IPS DF 19.7 (cell line): ENCODE results near the gene OGFR.

ENCODE experiments used
- DNase-seq: peaks from one replicate; pipeline ENCODE4 v3.0.0-alpha.2; 2013; ENCODE audit warnings: low read depth, low spot score

Gene OGFR

GRCh38 chr20:62799873-62800272 is 4.8 kb upstream of the OGFR start:
- DNase-seq = no peak

GRCh38 chr20:62800314-62801259 is 4.0 kb upstream of the OGFR start:
- DNase-seq = no peak

GRCh38 chr20:62801284-62802010 is 3.2 kb upstream of the OGFR start:
- DNase-seq = no peak

GRCh38 chr20:62802026-62802712 is 2.5 kb upstream of the OGFR start:
- DNase-seq = no peak

GRCh38 chr20:62804021-62804626 is 511 bp upstream of the OGFR start:
- no peak for DNase-seq

- DNase-seq = no peak
Observed at GRCh38 chr20:62805155-62805710, 598 bp downstream of the OGFR start.

GRCh38 chr20:62805711-62806382 is 1.2 kb downstream of the OGFR start:
- DNase-seq = no peak

- DNase-seq = no peak
Observed at GRCh38 chr20:62806383-62807050, 1.9 kb downstream of the OGFR start.

- no peak for DNase-seq
Observed at GRCh38 chr20:62807444-62808210, 3.0 kb downstream of the OGFR start.

GRCh38 chr20:62808211-62808865 is 3.7 kb downstream of the OGFR start:
- no peak for DNase-seq

GRCh38 chr20:62809530-62810428 is 5.1 kb downstream of the OGFR start:
- DNase-seq = no peak

GRCh38 chr20:62811320-62811719 is 6.7 kb downstream of the OGFR start:
- no peak for DNase-seq

GRCh38 chr20:62811720-62812119 is 7.1 kb downstream of the OGFR start:
- DNase-seq = no peak

GRCh38 chr20:62812181-62812906 is 7.7 kb downstream of the OGFR start:
- no peak for DNase-seq

GRCh38 chr20:62812907-62813200 is 8.2 kb downstream of the OGFR start:
- DNase-seq = no peak

- DNase-seq = no peak
Observed at GRCh38 chr20:62813588-62813987, 9.0 kb downstream of the OGFR start.

- DNase-seq = no peak
Observed at GRCh38 chr20:62814060-62814708, 9.5 kb downstream of the OGFR start.
